Mucosa of stomach (tissue), 1 donor: ENCODE results near the gene ANXA2R.
"Not testable (repeated sequence)": the region's sequence is repeated elsewhere in the genome, so short reads cannot be mapped to it uniquely, and the experiment has no call there.

Experiments used
- H3K27me3 ChIP-seq: one replicate; pipeline ENCODE4 v1.7.0; 2013; ENCODE audit warnings: mild to moderate bottlenecking, low read length; ENCODE audit not compliant: control insufficient read depth, insufficient read depth
- H3K36me3 ChIP-seq: one replicate; pipeline ENCODE4 v1.7.0; 2013; ENCODE audit warnings: low read length; ENCODE audit not compliant: control insufficient read depth, insufficient read depth
- H3K4me1 ChIP-seq: one replicate; pipeline ENCODE4 v1.7.0; 2013; ENCODE audit warnings: mild to moderate bottlenecking, low read length; ENCODE audit not compliant: control insufficient read depth, insufficient read depth
- H3K4me3 ChIP-seq: one replicate; pipeline ENCODE4 v1.7.0; 2013; ENCODE audit warnings: low read length
- H3K9ac ChIP-seq: one replicate; pipeline ENCODE4 v1.7.0; 2013; ENCODE audit warnings: mild to moderate bottlenecking, low read length, moderate library complexity
- H3K9me3 ChIP-seq: one replicate; pipeline ENCODE4 v1.7.0; 2013; ENCODE audit warnings: mild to moderate bottlenecking, low read length, moderate library complexity; ENCODE audit not compliant: control insufficient read depth
- donor health status: Pancreatic carcinoma.

Gene ANXA2R

DNA sequence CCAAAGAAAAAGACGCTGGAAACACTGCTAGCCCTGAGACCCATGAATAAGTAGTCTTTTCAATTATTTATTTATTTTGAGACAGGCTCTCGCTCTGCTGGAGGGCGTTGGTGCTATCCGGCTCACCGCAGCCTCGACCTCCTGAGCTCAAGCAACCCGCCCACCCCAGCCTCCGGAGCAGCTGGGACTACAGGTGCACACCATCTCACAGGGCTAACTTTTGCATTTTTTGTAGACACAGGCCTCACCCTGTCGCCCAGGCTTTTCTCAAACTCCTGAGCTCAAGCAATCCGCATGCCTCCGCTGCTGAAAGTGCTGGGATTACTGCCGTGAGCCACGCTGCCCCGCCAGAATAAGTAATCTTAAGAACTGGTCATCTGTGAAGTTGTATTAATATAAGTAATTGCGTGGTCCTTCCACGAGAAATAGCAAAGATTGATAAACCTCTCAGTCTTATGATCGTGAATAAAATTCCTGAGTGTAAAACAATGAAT, 1.6 kb downstream of the ANXA2R start:
- Histone ChIP-seq H3K9me3 (no peaks in the 10 kb centered on the region), H3K27me3 (peaks cover 88% of the 10 kb centered on the region), H3K9ac (peak overlapping the region; percentile 11), H3K4me1 (peaks cover 32% of the 10 kb centered on the region), H3K4me3 (peak overlapping the region; percentile 20), H3K36me3 (no peaks in the 10 kb centered on the region)

GRCh38 chr5:43037636-43038495, 2.3 kb downstream of the ANXA2R start:
- H3K27me3 ChIP-seq, result peaks cover 87% of the 10 kb centered on the region
- peaks cover 27% of the 10 kb centered on the region for H3K4me1 ChIP-seq

DNA sequence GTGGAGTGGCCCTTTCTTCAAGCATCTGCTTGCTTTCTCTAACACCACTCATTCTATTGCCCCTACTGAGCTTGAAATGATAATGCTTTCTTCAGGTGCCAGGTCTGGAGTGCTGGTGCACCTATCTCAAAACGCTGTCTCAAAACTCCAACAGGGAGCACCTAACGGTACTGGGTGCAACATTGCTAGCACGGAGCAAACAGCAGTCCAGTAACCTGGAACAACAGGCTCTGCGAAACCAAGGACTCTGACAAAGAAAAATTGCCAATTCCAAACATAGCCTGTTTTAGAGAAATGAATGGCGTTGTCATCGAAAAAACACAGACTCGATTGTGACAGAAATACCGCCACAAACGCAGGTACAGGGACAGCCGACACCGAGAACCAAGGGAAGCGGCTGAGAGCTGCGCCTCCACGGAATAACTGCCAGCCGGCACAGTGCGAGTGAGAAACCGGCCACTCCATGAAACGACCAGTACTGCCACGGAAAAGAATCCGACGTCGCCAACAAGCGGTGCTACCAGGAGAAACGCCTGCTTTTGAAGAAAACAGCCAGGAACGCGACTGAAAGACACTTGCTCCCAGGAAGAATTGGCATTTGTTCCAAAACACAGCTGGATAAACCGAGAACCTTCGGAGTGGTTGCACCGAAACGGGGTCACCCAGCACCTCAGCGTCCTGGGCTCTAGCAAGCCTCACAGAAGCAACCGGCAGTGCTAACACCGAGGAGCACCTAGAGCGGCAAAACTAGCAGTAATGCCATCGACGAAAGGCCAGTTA, 3.1 kb downstream of the ANXA2R start:
- Histone ChIP-seq H3K4me1 (peaks cover 21% of the 10 kb centered on the region), H3K9me3 (no peaks in the 10 kb centered on the region), H3K9ac (no peak overlapping the region)

More at GRCh38 chr5:43037636-43038495, 2.3 kb downstream of the ANXA2R start:
- H3K36me3 ChIP-seq, result no peaks in the 10 kb centered on the region
- peak overlapping the region; percentile 20 for H3K4me3 ChIP-seq
- peak overlapping the region; percentile 11 for H3K9ac ChIP-seq
- H3K9me3 ChIP-seq, result no peaks in the 10 kb centered on the region

DNA sequence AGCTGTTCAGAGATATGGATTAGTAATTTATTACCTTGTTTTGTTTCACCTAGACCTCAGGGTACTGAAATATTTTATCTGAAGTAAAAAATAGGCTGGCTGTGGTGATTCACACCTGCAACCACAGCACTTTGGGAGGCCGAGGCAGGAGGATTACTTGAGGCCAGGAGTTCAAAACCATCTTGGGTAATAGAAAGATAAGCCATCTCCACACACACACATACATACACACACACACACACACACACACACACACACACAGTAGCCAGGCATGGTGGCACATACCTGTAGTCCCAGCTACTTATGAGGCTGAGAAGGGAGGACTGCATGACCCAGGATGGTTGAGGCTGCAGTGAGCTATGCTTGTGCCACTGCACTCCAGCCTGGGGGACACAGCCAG, 3.7 kb downstream of the ANXA2R start:
- Histone ChIP-seq H3K9ac (no peak overlapping the region), H3K27me3 (peaks cover 72% of the 10 kb centered on the region), H3K4me3 (no peak overlapping the region)

More for the DNA sequence above, 3.1 kb downstream of the ANXA2R start:
- Histone ChIP-seq H3K27me3 (peaks cover 78% of the 10 kb centered on the region), H3K4me3 (no peak overlapping the region), H3K36me3 (no peaks in the 10 kb centered on the region)

GRCh38 chr5:43034591-43034968, 5.5 kb downstream of the ANXA2R start:
- H3K4me3 ChIP-seq, result no peak overlapping the region
- peaks cover 9% of the 10 kb centered on the region for H3K4me1 ChIP-seq
- H3K9ac ChIP-seq, result no peak overlapping the region
- H3K36me3 ChIP-seq, result no peaks in the 10 kb centered on the region
- H3K27me3 ChIP-seq, result peaks cover 54% of the 10 kb centered on the region
- H3K9me3 ChIP-seq, result no peaks in the 10 kb centered on the region

More for the DNA sequence above, 3.7 kb downstream of the ANXA2R start:
- no peaks in the 10 kb centered on the region for H3K36me3 ChIP-seq
- no peaks in the 10 kb centered on the region for H3K9me3 ChIP-seq
- H3K4me1 ChIP-seq, result peaks cover 17% of the 10 kb centered on the region

GRCh38 chr5:43033841-43034590, 6.1 kb downstream of the ANXA2R start:
- H3K9ac ChIP-seq, result no peak overlapping the region
- H3K4me3 ChIP-seq, result no peak overlapping the region
- no peaks in the 10 kb centered on the region for H3K36me3 ChIP-seq
- H3K4me1 ChIP-seq, result peaks cover 7% of the 10 kb centered on the region
- peaks cover 49% of the 10 kb centered on the region for H3K27me3 ChIP-seq
- H3K9me3 ChIP-seq, result no peaks in the 10 kb centered on the region

- no peak overlapping the region for H3K9ac ChIP-seq
- no peaks in the 10 kb centered on the region for H3K9me3 ChIP-seq
- H3K4me3 ChIP-seq, result no peak overlapping the region
- peaks cover 16% of the 10 kb centered on the region for H3K27me3 ChIP-seq
- no peaks in the 10 kb centered on the region for H3K4me1 ChIP-seq
- H3K36me3 ChIP-seq, result no peaks in the 10 kb centered on the region
Measured at GRCh38 chr5:43027054-43027785, 12.9 kb downstream of the ANXA2R start.

DNA sequence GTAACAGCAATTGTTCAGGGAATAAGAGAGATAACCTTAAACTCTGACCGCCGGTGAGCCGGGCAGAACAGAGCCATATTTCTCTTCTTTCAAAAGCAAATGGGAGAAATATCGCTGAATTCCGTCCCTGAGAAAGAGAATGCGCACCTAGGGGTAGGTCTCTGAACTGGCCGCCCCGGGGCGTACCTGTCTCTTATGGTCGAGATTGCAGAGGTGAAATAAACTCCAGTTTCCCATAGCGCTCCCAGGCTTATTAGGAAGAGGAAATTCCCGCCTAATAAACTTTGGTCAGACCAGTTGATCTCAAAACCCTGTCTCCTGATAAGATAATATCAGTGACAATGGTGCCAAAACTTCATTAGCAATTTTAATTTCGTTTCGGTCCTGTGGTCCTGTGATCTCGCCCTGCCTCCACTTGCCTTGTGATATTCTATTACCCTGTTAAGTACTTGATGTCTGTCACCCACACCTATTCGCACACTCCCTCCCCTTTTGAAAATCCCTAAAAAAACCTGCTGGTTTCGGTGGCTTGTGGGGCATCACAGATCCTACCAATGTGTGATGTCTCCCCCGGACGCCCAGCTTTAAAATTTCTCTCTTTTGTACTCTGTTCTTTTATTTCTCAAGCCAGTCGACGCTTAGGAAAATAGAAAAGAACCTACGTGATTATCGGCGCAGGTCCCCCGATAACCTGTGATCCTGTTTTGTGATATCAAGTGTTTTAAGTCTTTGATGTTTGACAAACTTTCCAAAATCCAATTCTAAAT, 14.8 kb downstream of the ANXA2R start:
- peaks cover 28% of the 10 kb centered on the region for H3K27me3 ChIP-seq
- not testable (repeated sequence) for H3K9me3 ChIP-seq, H3K36me3 ChIP-seq, H3K9ac ChIP-seq, H3K4me1 ChIP-seq, H3K4me3 ChIP-seq

DNA sequence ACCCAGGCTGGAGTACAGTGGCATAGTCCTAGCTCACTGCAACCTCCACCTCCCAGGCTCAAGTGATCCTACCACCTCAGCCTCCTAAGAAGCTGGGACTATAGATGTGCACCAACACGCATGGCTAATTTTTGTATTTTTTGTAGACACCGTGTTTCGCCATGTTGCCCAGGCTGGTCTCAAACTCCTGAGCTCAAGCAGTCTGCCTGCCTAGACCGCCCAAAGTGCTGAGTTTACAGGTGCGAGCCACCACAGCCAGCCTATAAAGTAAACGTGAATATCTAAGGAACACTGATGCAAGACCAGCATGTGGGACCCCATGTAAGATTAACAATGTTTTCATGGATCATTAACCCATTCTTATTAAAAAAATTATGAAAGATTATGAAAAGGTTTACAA, 15.9 kb downstream of the ANXA2R start:
- Histone ChIP-seq H3K36me3 (no peaks in the 10 kb centered on the region), H3K9ac (no peak overlapping the region), H3K4me3 (no peak overlapping the region), H3K9me3 (no peaks in the 10 kb centered on the region), H3K27me3 (peaks cover 40% of the 10 kb centered on the region), H3K4me1 (peaks cover 12% of the 10 kb centered on the region)

- Histone ChIP-seq H3K9ac (no peak overlapping the region), H3K4me1 (peaks cover 15% of the 10 kb centered on the region), H3K36me3 (no peaks in the 10 kb centered on the region), H3K4me3 (no peak overlapping the region), H3K9me3 (no peaks in the 10 kb centered on the region), H3K27me3 (peaks cover 63% of the 10 kb centered on the region)
Measured at GRCh38 chr5:43021151-43021550, 19.0 kb downstream of the ANXA2R start.

- no peaks in the 10 kb centered on the region for H3K36me3 ChIP-seq
- peak overlapping the region; percentile 23 for H3K9ac ChIP-seq
- no peaks in the 10 kb centered on the region for H3K9me3 ChIP-seq
- peaks cover 69% of the 10 kb centered on the region for H3K27me3 ChIP-seq
- peaks cover 15% of the 10 kb centered on the region for H3K4me1 ChIP-seq
- peak overlapping the region; percentile 38 for H3K4me3 ChIP-seq
Measured at GRCh38 chr5:43020399-43020746, 19.7 kb downstream of the ANXA2R start.
